NCI-H2227 (cell line): ENCODE measurements around the gene VASH2.

ENCODE experiments used
- DNase-seq: peaks from one replicate; lab custom pipeline; 2025; ENCODE audit not compliant: unreplicated experiment; lab: John Stamatoyannopoulos, UW

Gene VASH2

DNA sequence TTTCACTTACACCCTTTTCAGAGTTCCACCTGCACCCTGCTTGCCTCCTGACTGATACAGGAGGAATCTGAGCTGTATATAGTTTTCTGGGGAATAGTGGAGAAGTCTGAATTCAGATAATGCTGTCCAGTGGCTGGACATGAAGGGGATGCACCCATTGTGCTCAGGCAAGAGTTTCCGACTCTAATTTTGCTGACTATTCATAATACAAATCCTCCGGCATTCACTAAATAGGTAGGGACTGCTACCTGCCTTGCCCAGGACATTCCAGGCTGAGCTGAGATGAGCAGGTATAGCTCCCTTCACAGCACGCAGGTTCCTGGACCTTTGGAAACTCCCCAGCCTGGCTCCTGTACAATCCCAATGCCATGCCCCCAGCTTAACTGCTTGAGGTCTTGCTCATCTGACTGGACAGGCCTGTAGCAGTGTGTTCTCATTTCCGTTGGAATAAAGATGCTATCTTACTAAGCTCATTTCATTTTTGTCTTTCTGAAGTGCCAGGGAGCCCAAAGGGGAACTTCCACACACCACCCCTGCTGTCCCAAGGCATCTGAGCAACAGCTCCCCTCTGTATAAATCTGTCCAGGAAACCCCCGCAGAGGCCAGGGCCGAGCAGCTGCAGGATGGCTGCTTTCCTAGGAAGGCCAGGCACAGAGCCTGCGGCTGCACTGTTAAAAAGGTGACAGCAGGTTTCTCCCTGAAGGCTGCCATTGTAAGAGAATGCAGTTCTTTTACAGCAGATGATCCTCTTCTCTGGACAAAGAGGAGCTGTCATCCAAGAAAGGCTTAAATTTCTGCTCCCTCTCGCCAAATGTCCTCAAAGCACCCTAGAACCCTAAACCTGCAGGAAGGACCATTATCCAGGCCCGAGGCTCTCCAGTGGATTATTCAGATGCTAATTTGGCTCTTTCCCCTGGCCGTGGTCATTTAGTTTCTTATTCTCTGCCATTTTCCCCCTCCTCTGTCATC lies 21.7 kb upstream of the VASH2 start:
- no peak for DNase-seq

DNA sequence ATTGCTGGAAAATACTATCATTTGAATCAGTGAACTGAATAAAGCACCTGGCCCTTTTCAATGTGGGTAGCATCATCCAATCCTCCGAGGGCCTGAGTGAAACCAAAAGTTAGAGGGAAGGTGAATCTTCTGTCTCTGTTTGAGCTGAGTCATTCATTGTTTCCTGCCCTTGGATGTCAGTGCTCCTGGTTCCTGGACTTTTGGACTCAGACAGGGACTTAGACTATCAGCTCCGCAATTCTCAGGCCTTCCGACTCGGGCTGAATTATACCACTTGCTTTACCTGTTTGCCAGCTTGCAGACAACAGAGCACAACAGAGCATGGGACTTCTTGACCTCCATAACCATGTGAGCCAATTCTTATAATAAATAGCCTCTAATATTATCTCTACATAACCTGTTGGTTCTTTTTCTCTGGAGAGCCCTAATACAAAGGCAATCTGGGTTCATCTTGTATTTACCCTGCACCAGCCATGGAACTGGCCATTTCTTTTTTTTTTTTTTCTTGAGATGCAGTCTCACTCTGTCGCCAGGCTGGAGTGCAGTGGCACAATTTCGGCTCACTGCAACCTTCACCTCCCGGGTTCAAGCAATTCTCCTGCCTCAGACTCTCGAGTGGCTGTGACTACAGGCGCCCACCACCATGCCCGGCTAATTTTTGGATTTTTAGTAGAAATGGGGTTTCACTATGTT lies 19.2 kb upstream of the VASH2 start:
- DNase-seq = no peak

DNA sequence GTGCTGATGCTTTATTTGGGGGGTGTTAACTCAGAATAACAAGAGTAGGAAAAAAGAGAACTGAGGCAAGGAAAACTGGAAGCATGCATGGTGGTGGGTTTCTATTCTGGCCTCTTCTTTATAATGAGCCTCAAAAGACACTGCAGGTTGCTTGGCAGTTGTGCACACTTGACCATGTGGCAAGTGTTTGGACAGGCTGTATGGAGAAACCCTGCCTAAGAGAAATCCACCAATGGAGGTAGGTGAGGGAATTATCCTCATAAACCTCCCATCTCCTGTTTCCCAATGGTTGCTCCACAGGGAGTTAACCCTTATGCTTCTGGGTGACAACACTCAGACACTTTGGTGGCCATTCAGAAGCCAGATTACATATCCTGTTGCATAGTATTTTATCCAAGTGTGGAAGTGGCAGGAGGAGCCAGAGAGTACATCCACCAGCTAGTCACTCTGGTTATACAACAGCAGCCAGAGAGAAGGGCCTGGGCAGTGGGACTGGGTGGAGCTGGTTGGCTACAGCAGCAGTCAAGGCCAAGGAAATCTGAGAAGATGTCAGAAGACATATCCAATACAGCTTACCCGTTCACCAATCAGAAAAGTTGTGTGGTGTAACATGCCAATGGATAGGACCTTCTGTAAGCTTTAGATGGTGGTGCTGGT lies 16.4 kb upstream of the VASH2 start:
- no peak for DNase-seq

DNA sequence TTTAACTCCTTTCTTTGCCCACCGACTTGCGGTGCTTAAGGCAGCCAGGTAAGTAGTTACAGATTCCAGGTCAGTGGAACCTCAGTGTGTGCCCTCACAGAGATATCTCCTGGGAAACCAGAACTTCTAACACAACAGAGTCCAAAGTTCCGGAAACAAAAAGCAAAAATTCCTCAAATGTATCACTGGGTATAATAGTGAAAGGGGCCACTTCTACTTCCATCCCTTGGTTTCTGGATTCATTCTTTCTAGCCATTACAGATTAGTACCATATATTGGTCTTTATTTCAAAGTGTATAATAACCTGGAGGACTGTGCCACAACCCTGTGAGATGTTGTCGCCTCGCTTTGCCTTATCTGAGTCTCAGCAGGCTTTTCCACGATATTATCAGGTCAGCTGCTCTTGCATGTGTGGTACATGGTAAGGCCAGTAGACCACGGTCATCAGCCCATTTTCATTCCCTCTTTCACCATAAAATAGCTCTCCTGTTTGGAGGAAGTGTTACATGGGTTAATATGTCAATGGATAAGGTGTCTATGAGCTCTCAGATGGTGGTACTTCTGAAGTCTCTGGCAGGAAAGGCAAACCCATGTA lies 14.9 kb upstream of the VASH2 start:
- no peak for DNase-seq

DNA sequence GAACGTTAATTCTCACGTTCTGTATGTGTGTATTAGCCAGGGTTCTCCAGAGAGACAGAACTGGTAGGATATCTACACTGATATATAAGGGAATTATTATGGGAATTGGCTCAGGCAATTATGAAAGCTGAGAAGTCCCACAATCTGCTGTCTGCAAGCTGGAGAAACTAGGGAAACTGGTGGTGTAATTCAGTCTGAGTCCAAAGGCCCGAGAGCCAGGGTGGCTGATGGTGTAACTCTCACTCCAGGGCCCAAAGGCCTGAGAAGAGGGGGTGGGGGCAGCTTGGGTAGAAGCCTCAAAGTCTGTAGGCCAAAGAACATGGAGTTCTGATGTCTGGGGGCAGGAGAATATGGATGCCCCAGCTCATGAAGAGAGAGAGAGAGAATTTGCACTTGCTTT lies 13.3 kb upstream of the VASH2 start:
- no peak for DNase-seq

DNA sequence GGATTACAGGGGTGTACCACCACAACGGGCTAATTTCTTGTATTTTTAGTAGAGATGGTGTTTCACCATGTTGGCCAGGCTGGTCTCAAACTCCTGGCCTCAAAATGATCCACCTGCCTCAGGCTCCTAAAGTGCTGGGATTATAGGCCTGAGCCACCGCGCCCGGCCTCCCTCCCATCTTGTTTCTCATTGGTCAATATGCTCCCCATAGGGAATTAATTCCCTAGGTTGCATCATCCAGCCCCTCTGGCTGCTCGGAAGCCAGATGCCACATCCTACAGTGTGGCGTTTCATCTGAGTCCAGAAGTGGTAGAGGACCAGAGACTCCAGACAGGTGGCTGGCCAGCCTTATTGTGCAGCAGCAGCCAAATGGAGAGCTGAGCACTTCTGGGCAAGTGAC lies 11.5 kb upstream of the VASH2 start:
- no peak for DNase-seq

DNA sequence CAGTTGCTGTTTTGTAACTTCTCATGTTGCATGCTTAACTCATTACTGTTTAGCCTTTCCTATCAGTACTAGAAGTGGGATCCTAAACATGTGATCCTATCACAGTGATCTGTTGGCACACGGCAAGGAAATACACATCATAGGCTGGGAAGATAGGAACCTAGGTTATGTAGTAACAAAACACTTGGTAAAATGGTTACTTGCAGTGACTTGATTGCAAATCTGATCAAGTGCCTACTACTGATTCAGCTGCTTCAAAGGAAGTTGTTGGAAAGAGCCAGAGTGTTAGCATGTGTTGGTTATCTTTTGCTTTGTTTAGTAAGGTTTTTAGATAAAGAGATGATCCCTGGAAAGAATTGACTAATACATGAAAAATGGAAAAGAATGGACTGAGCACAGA lies 8.9 kb upstream of the VASH2 start:
- DNase-seq = no peak

DNA sequence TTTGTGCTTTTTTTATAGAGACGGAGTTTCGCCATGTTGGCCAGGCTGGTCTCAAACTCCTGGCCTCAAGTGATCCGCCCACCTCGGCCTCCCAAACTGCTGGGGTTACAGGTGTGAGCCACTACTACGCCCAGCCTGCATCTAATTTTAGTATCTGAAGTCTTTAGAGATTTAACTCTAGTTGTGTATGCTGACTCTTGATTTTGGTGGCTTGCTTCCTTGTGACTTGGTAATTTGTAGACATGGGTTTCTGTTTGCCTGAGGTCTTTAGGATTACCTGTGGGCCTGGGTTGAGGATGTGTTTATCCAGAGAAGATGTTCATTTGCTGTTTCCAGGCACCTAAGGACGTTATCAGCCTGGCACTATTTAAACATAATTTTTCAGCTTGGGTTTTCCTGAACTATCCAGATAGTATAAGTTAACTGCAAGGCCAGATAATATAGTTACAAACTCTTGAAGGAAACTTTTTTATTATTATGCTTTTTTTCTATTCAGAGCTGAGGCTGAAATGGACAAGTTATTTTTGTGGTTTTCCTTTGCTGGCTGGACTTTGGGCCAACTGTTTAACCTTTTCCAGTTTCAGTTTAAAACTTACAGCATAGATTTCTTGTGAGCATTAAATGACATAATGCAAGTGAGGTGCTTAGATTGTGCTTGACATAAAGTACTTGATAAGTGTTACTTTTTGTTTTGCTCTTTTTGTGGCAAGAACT lies 7.5 kb upstream of the VASH2 start:
- DNase-seq = no peak

DNA sequence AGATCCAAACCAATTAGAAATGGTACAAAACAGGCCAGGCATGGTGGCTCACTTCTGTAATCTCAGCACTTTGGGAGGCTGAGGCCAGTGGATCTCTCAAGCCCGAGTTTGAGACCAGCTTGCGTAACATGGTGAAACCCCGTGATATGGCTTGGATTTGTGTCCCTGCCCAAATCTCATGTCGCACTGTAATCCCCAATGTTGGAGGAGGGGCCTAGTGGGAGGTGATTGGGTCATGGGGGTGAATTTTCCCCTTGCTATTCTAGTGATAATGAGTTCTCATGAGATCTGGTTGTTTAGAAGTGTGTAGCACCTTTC lies 7.0 kb upstream of the VASH2 start:
- DNase-seq = no peak

DNA sequence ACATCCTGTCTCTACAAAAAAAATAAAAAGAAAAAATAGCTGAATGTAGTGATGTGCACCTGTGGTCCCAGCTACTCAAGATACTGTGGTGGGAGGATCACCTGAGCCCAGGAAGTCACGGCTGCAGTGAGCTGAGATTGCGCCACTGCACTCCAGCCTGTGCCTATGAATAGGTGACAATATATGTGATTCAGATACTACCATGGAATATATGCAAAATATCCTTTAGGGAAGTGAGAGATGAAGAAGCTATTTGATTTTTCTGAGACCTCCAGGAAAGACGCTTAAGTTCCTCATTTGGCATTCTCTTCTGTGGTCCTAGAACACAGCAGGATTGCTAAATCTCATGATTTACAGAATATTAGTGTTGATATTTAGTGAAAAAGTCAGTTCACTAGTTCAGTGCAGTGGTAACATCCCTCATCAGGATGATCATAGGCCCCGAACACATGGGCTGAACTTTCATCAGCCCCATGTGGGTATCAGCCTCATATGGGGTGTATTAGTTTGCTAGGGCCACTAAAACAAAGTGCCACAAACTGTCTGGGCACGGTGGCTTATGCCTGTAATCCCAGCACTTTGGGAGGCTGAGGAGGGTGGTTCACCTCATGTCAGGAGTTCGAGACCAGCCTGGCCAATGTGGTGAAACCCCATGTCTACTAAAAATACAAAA lies 6.0 kb upstream of the VASH2 start:
- no peak for DNase-seq

DNA sequence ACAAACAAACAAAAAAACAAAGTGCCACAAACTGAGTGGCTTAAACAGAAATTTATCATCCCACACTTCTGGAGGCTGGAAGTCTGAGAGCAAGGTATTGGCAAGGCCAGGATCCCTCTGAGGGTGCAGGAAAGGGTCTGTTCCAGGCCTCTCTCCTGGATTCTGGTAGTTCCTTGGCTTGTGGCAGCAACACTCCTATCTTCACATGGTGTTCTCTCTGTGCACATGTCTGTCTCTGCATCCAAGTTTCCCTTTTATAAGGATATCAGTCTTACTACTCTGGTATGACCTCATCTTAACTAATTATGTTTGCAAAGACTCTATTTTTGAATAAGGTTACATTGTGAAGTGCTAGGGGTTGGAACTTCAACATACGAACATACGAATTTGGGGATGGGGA lies 5.3 kb upstream of the VASH2 start:
- no peak for DNase-seq

DNA sequence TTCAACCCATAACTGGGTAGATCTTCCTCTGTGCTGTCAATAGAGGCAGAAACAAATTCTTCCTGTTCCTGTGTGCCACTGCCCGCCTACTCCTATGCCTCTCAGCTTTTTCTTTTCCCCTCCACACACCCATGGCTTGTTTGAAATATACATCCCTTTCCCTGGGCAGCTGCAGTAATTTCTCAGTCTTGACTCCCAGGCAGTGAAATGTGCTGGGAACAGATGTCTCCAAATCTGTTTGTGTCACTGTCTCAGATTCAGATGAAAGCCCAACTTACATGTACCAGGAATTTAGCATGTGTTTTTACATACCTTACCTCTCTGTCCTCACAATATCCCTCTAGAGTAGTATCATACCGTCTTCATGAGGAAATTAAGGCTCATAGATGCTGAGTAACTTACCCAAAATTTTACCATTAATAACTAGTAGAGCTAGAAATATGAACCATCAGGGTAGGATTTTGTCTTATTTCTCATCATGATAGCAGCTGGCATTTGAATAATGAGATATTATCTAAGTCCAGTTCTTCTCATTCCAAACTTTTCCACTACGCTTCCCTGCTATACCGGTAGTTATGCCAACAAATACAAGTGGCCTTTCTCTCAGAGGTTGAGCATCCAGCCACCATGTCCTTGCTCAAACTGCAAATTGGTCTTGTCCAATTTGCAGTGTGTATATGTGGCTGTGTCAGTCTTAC lies 4.7 kb upstream of the VASH2 start:
- DNase-seq = no peak

DNA sequence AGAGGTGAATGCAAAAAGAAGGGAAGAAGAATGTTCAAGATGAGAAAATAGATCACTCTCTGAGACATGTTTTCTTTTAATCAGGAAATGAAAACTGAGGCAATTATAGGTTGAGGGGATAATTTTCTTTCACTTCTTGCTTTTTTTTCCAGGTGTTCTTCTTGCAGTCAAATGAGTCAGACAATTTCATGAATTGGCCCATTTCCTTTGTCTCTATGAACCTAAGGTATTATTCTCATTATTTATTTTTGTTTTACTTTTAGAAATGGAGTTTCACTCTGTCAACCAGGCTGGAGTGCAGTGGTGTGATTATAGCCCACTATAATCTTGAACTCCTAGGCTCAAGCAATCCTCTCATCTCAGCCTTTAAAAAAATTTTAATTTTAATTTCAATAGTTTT lies 3.5 kb upstream of the VASH2 start:
- DNase-seq = no peak

DNA sequence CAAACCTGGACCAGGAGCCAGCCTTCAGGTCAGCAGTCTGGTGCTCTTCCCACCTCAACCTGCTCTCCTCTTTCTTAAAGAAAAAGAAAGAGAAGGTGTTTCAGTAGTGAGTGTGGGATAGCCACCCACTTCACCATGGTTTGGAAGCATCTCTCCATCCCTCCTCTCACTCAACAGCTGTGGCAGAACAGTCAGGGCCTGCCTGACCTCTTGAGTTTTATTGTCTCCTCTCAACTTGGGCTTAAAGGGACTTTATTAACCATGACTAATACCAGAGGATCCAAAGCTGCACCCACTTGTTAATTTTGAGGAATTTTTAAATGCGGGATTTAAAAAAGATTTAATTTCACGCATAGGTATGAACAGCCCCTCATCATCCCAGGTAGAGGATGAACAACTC lies 570 bp upstream of the VASH2 start:
- no peak for DNase-seq

DNA sequence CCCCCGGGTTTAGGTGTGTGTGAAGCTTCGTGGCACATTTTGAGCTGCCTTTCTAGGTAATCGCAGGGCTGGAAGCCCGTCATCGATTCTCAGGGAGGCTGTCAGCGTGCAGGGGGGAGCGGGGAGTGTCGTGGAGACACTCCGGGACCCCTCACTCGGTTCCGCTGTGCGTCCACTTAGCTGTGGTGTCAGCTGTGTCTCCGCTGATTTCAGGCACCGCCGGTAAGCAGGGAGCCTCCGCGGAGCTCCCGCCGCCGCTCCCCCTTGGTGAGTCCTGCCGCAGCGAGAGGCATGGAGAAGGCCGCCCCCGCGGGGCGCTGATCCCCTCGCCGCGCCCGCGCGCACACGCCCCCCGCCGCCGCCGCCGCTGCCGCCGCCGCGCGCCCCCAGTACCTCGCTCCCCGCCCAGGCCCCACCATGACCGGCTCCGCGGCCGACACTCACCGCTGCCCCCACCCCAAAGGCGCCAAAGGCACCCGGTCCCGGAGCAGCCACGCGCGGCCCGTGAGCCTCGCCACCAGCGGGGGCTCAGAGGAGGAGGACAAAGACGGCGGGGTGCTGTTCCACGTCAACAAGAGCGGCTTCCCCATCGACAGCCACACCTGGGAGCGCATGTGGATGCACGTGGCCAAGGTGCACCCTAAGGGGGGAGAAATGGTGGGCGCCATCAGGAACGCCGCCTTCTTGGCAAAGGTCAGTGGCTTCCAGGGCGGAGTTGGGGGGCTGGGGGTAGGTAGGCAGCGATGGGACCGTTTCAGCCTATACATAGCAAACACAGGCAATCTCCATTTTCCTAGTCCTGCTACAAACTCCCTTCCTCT lies 995 bp downstream of the VASH2 start:
- DNase-seq = peak; percentile 17

DNA sequence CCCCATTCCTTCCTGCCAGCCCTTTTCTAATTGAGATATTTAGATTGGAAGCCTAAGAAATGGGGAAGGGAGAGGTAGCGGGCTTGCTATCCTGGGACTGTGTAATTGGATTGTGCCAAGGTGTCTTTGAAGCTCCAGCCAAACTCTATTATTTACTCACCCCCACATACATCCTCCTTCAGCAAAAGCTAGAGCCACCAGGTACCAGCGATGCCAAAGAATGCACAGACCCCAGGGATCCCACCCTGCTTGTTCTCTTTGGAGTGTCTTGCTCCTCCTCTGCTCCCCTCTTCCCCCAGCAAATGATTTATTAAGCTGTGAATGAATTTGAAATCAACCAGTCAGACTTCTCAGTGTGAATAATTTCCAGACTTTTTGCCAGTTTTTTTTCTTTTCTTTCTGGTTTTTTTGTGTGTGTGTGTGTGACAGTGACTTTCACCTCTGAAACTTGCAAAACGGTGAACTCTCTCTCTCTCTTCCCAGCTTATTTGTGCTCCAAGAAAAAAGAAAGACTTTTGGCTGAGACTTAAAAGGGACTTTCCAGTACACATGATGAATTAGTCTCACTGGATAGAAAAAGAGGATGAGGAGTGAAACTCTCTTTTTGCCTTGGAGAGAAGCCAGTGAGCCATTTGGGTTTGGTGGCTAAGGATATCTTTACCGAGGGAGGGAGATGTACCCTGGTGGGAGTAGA lies 1.8 kb downstream of the VASH2 start:
- no peak for DNase-seq

DNA sequence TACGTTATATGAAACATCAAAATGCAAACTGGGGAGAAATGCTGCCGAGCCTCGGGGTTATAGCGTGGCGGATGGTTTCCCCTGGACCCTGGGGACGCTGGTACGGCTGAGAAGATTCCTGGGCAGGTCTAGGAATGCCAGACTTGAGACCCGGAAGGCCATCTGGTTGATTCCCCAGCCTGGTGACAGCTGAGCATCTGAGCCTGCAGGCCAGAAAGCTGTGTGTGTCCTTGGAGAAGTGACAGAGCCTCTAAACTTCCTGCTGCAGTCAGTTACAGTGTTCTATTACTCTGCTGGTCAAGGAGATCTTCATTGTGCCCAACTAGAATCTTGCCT lies 2.3 kb downstream of the VASH2 start:
- no peak for DNase-seq

DNA sequence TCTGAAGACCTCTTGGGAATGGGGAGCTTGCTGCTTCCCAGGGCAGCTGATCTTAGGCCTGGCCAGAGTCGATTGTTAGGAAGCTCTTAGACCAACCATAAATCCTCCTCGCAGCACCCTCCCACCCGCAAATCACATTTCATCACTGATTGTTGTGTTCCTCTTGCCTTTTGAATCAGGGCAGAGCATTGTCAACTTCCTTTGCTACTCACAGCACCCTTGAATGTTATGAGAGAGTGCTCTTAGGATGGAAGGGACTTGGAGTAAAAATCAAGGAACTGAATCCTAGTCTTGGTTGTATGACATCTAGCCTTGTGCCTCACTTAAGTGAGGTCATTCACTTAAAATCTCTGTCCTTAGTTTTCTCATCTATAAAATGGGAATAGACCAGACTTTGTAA lies 3.0 kb downstream of the VASH2 start:
- no peak for DNase-seq

DNA sequence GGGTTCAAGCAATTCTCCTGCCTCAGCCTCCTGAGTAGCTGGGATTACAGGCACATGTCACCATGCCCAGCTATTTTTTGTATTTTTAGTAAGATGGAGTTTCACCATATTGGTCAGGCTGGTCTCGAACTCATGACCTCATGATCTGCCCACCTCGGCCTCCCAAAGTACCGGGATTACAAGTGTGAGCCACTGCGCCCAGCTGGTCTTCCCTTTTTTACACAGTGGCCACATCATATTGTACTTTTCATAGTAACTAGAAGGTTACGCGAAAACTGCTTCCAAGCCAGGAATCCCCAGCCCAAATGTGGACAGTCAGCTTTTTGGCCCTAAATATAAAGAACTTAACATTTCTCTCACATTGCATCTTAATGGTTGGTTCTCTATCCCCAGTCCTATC lies 4.2 kb downstream of the VASH2 start:
- no peak for DNase-seq
